Endothelial cell of umbilical vein (primary cell): ENCODE data around the gene SPAG9. TPM values are rescaled to one million over a fixed set of nuclear protein-coding genes. Genes with fewer than 3 reads are reported as not detected.

Experiments used
- BruUV-seq: library from RNA; stranded (reverse); fragments of 400-500 nt; replicated peaks from 2 replicates; lab custom pipeline; 2021; lab: Mats Ljungman, UMichigan
- CTCF ChIA-PET: fragments of 300-600, 350-600 bp; sonication (Branson Sonifier 250); formaldehyde crosslinking; loops from one replicate; lab custom pipeline; 2021; ENCODE audit warnings: antibody characterized with exemption, inconsistent platforms; lab: Charles Lee
- POLR2A ChIA-PET: fragments of 300-600, 350-600 bp; sonication (Branson Sonifier 250); formaldehyde crosslinking; loops from one replicate; lab custom pipeline; 2021; ENCODE audit warnings: antibody characterized with exemption, inconsistent platforms; lab: Charles Lee
- DNase-seq: peaks from one replicate; pipeline ENCODE4 v3.0.0-alpha.2; 2011; ENCODE audit warnings: low read depth, low spot score
- FAIRE-seq: peaks from 2 replicates; lab custom pipeline; 2011; peaks lifted over from hg19 to GRCh38; lab: Jason Lieb, UNC
- H2AFZ ChIP-seq: 2 replicates; pipeline ENCODE4 v1.6.0; 2012; ENCODE audit warnings: low read depth, low read length, control low read depth, inconsistent platforms
- H3K27ac ChIP-seq: 2 replicates; pipeline ENCODE4 v1.5.1; 2011; ENCODE audit warnings: low read depth, mild to moderate bottlenecking, control low read depth, low read length, moderate library complexity; ENCODE audit not compliant: insufficient read depth
- H3K27me3 ChIP-seq, 2 experiments: 2 replicates each; pipeline versions ENCODE4 v1.6.0 to v1.6.1; 2011; ENCODE audit warnings: low read length in 2 of 2, mixed read lengths in 1 of 2; ENCODE audit not compliant: control insufficient read depth in 2 of 2, insufficient read depth in 2 of 2
- H3K36me3 ChIP-seq, 2 experiments: 2 replicates in 1 of 2; 3 replicates in 1 of 2; pipeline ENCODE4 v1.5.1; 2011; ENCODE audit warnings: low read length in 2 of 2, mild to moderate bottlenecking in 1 of 2, moderate library complexity in 1 of 2; ENCODE audit not compliant: control insufficient read depth in 2 of 2, insufficient read depth in 2 of 2; ENCODE audit errors: extremely low read depth in 1 of 2
- H3K4me1 ChIP-seq: 3 replicates; pipeline ENCODE4 v1.5.1; 2011; ENCODE audit warnings: mild to moderate bottlenecking, low read length; ENCODE audit not compliant: control insufficient read depth, insufficient read depth; ENCODE audit errors: extremely low read depth
- H3K4me2 ChIP-seq: 2 replicates; pipeline ENCODE4 v1.6.1; 2011; ENCODE audit warnings: low read length, control low read depth, mixed read lengths; ENCODE audit not compliant: insufficient read depth
- H3K4me3 ChIP-seq, 3 experiments: fragments of 200-600 bp in 1 of 3; sonication (generic), shearing (Covaris generic) in 1 of 3; replicated peaks in 1 of 3; 2 replicates each; pipeline ENCODE4 v1.5.1; 2011 to 2016; ENCODE audit warnings: control low read depth in 3 of 3, low read length in 3 of 3, mild to moderate bottlenecking in 2 of 3, inconsistent platforms in 1 of 3, low read depth in 1 of 3, moderate library complexity in 1 of 3; ENCODE audit not compliant: insufficient read depth in 1 of 3
- H3K79me2 ChIP-seq: 2 replicates; pipeline ENCODE4 v1.6.0; 2012; ENCODE audit warnings: low read length, inconsistent platforms; ENCODE audit not compliant: control insufficient read depth, insufficient read depth
- H3K9ac ChIP-seq: replicated peaks from 2 replicates; pipeline ENCODE3; 2011; ENCODE audit warnings: low read length, control low read depth; ENCODE audit not compliant: insufficient read depth; ENCODE audit errors: extremely low read depth
- H3K9me1 ChIP-seq: replicated peaks from 3 replicates; pipeline ENCODE4 v1.6.0; 2011; ENCODE audit warnings: mild to moderate bottlenecking, low read length; ENCODE audit not compliant: control insufficient read depth, insufficient read depth; ENCODE audit errors: extremely low read depth
- H3K9me3 ChIP-seq: replicated peaks from 2 replicates; pipeline ENCODE4 v1.5.1; 2012; ENCODE audit warnings: low read length, inconsistent platforms; ENCODE audit not compliant: control insufficient read depth, insufficient read depth
- H4K20me1 ChIP-seq: replicated peaks from 2 replicates; pipeline ENCODE3; 2011; ENCODE audit warnings: mild to moderate bottlenecking, low read length; ENCODE audit not compliant: control insufficient read depth, insufficient read depth; ENCODE audit errors: extremely low read depth
- GATA2 ChIP-seq: IDR thresholded peaks from 2 replicates; pipeline ENCODE4 v1.7.0; 2011; ENCODE audit warnings: low read depth, mild to moderate bottlenecking, moderate library complexity, mixed read lengths, low read length; ENCODE audit not compliant: insufficient read length, insufficient read depth
- JUN ChIP-seq: IDR thresholded peaks from 2 replicates; pipeline ENCODE4 v1.6.1; 2011; ENCODE audit warnings: borderline replicate concordance, low read depth; ENCODE audit not compliant: insufficient read length, insufficient read depth
- MAX ChIP-seq: IDR thresholded peaks from 2 replicates; pipeline ENCODE4 v1.6.1; 2011; ENCODE audit not compliant: insufficient read depth, insufficient read length
- POLR2A ChIP-seq: IDR thresholded peaks from 2 replicates; pipeline ENCODE4 v1.6.1; 2012; ENCODE audit warnings: low read depth, mild to moderate bottlenecking, control low read depth, low read length
- dilution Hi-C: fragments of 300-500 bp; cut with MboI; formaldehyde crosslinking; loops from one replicate; pipeline ENCODE4 v1.15.0; 2019; ENCODE audit warnings: low sequenced_read_pairs; ENCODE audit not compliant: extremely low pct_ligation_motif_present
- intact Hi-C: fragments of 100-400 bp; cut with micrococcal nuclease; formaldehyde crosslinking; loops from one replicate; pipeline ENCODE4 v1.10.0; 2022
- polyA plus RNA-seq, 4 experiments: library from polyadenylated mRNA; depleted of rRNA in 3 of 4; stranded (reverse) in 3 of 4; unstranded in 1 of 4; fragments of >200 nt; gene quantifications; 2 replicates each; pipeline versions ENCODE4 v1.2.1 to v1.2.3, GENCODE V29; 2011 to 2012; ENCODE audit warnings: missing spikeins in 1 of 4
- total RNA-seq: library from RNA; stranded (reverse); gene quantifications from 2 replicates; pipeline ENCODE4 v1.2.3, GENCODE V29; 2021
- TF ChIP-seq, protein P1 (sequence below), 2 donors: IDR thresholded peaks; 1 replicate in 1 of 2; 2 replicates in 1 of 2; pipeline ENCODE4 v1.5.1; 2011; ENCODE audit warnings: low read length in 2 of 2, mild to moderate bottlenecking in 2 of 2, moderate library complexity in 2 of 2, control low read depth in 1 of 2, inconsistent platforms in 1 of 2, low read depth in 1 of 2; ENCODE audit not compliant: insufficient read depth in 1 of 2; ENCODE audit errors: extremely low read depth in 1 of 2

SPAG9 gene
- total and polyA plus RNA-seq, 2 donors (not counting 3 experiments of a cell fraction or from before 2014, with no cell fraction given): 16.5 to 75.0 TPM

- CTCF ChIA-PET: no interaction called here
- Histone ChIP-seq H3K36me3 (peaks cover 6 to 8% of the 10 kb centered on the region in 2 experiments), H3K27ac (no peak overlapping the region), H2AFZ (no peak overlapping the region), H3K27me3 (no peaks in the 10 kb centered on the region), H3K9me1 (no peaks in the 10 kb centered on the region), H3K4me1 (peaks cover 12% of the 10 kb centered on the region), H3K9me3 (no peaks in the 10 kb centered on the region), H3K79me2 (no peaks in the 10 kb centered on the region), H3K4me3 (no peak overlapping the region), H4K20me1 (no peaks in the 10 kb centered on the region), H3K9ac (no peak overlapping the region), H3K4me2 (no peak overlapping the region)
- intact Hi-C loops: no loop called here
- no peak for DNase-seq
- dilution Hi-C loops: no loop called here
- FAIRE-seq: no peak
- no TSS peak for BruUV-seq
- POLR2A ChIA-PET: no interaction called here
- no peak for TF ChIP-seq POLR2A
- TF ChIP-seq GATA2: no peak
Observed at GRCh38 chr17:50981279-50981678, 139.4 kb downstream of the SPAG9 start.

DNA sequence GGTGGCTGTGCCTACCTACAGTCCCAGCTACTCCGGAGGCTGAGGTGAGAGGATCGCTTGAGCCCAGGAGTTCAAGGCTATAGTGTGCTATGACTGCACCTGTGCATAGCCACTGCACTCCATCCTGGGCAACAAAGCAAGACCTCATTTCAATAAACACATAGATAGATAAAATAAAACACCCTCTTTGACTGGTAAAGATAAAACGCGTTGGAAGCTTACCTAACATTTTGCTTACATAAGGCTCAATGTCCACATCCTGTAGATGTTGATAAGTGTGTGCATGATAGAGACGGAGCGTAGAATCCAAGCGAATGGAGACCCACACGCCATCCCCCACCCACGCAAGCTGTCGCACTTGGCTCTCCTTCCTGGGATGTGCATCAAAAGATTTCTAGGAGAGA, 141.1 kb downstream of the SPAG9 start:
- Histone ChIP-seq H3K9me3 (no peaks in the 10 kb centered on the region), H4K20me1 (no peaks in the 10 kb centered on the region), H3K4me2 (no peak overlapping the region), H3K9me1 (no peaks in the 10 kb centered on the region), H3K36me3 (peaks cover 2 to 12% of the 10 kb centered on the region in 2 experiments), H2AFZ (no peak overlapping the region), H3K4me3 (no peak overlapping the region), H3K9ac (no peak overlapping the region), H3K4me1 (peaks cover 12% of the 10 kb centered on the region), H3K79me2 (no peaks in the 10 kb centered on the region), H3K27ac (no peak overlapping the region), H3K27me3 (no peaks in the 10 kb centered on the region)
- CTCF ChIA-PET: interaction anchor here (1.3 kb wide), 1 partner anchor 23 kb away, joined by 3 read pairs; no protein-coding TSS in a partner anchor
- DNase-seq (no peak), FAIRE-seq (no peak)
- TF ChIP-seq JUN: no peak
- TF ChIP-seq, protein P1, sequence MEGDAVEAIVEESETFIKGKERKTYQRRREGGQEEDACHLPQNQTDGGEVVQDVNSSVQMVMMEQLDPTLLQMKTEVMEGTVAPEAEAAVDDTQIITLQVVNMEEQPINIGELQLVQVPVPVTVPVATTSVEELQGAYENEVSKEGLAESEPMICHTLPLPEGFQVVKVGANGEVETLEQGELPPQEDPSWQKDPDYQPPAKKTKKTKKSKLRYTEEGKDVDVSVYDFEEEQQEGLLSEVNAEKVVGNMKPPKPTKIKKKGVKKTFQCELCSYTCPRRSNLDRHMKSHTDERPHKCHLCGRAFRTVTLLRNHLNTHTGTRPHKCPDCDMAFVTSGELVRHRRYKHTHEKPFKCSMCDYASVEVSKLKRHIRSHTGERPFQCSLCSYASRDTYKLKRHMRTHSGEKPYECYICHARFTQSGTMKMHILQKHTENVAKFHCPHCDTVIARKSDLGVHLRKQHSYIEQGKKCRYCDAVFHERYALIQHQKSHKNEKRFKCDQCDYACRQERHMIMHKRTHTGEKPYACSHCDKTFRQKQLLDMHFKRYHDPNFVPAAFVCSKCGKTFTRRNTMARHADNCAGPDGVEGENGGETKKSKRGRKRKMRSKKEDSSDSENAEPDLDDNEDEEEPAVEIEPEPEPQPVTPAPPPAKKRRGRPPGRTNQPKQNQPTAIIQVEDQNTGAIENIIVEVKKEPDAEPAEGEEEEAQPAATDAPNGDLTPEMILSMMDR (IDR thresholded peaks at IDR 0.05; ENCODE audit: extremely low read depth in 1 of 2, insufficient read depth in 1 of 2, low read depth in 1 of 2, low read length in 2 of 2): no peak
- TF ChIP-seq MAX: no peak
- intact Hi-C loops: no loop called here
- dilution Hi-C loops: no loop called here
- BruUV-seq: no TSS peak
- POLR2A ChIA-PET: no interaction called here
